HG03571 (cell line): ENCODE data around the gene ARHGAP6.

Experiments
- ATAC-seq: cut with Tn5 transposase; IDR thresholded peaks from one replicate; pipeline ENCODE4 v1.9.1; 2021; ENCODE audit not compliant: unreplicated experiment

ARHGAP6 gene

GRCh38 chrX:11331788-11332187 lies 333.9 kb downstream of the ARHGAP6 start:
- no peak for ATAC-seq

- ATAC-seq, result no peak
Measured at GRCh38 chrX:11329021-11329420, 336.7 kb downstream of the ARHGAP6 start.

- ATAC-seq, result no peak
Measured at GRCh38 chrX:11328134-11328533, 337.6 kb downstream of the ARHGAP6 start.

- no peak for ATAC-seq
Measured at GRCh38 chrX:11321986-11322385, 343.7 kb downstream of the ARHGAP6 start.

- no peak for ATAC-seq
Measured at GRCh38 chrX:11319806-11320520, 345.8 kb downstream of the ARHGAP6 start.

GRCh38 chrX:11311706-11312105 lies 354.0 kb downstream of the ARHGAP6 start:
- no peak for ATAC-seq

- no peak for ATAC-seq
Measured at GRCh38 chrX:11309220-11309619, 356.5 kb downstream of the ARHGAP6 start.

- no peak for ATAC-seq
Measured at GRCh38 chrX:11305641-11306040, 360.1 kb downstream of the ARHGAP6 start.

GRCh38 chrX:11304829-11305228 lies 360.9 kb downstream of the ARHGAP6 start:
- no peak for ATAC-seq

GRCh38 chrX:11298600-11298999 lies 367.1 kb downstream of the ARHGAP6 start:
- ATAC-seq, result no peak

- ATAC-seq, result no peak
Measured at GRCh38 chrX:11296051-11296450, 369.7 kb downstream of the ARHGAP6 start.

GRCh38 chrX:11293113-11293512 lies 372.6 kb downstream of the ARHGAP6 start, which contains the start of gene AMELX:
Gene AMELX, plus strand, starts transcription at chrX:11293413. Its CDS starts 1,376 bp downstream, at chrX:11294789.
- no peak for ATAC-seq

- no peak for ATAC-seq
Measured at GRCh38 chrX:11290416-11291102, 375.2 kb downstream of the ARHGAP6 start.

GRCh38 chrX:11287505-11287904 lies 378.2 kb downstream of the ARHGAP6 start:
- no peak for ATAC-seq

GRCh38 chrX:11285651-11286050 lies 380.1 kb downstream of the ARHGAP6 start:
- no peak for ATAC-seq

GRCh38 chrX:11282043-11282442 lies 383.7 kb downstream of the ARHGAP6 start:
- ATAC-seq, result no peak

GRCh38 chrX:11273544-11273943 lies 392.2 kb downstream of the ARHGAP6 start:
- ATAC-seq, result no peak

- ATAC-seq, result no peak
Measured at GRCh38 chrX:11272863-11273262, 392.9 kb downstream of the ARHGAP6 start.

GRCh38 chrX:11272290-11272689 lies 393.4 kb downstream of the ARHGAP6 start:
- no peak for ATAC-seq

GRCh38 chrX:11269996-11270395 lies 395.7 kb downstream of the ARHGAP6 start:
- no peak for ATAC-seq

GRCh38 chrX:11269006-11269405 lies 396.7 kb downstream of the ARHGAP6 start:
- no peak for ATAC-seq

GRCh38 chrX:11267425-11267824 lies 398.3 kb downstream of the ARHGAP6 start:
- ATAC-seq, result no peak
